ENCODE results near the gene AP5B1. TPM values are rescaled to one million over a fixed set of nuclear protein-coding genes. Genes with fewer than 3 reads are reported as not detected.

AP5B1 gene
- total RNA-seq, 1 donor from 2014 or later = 19.3 TPM

DNA sequence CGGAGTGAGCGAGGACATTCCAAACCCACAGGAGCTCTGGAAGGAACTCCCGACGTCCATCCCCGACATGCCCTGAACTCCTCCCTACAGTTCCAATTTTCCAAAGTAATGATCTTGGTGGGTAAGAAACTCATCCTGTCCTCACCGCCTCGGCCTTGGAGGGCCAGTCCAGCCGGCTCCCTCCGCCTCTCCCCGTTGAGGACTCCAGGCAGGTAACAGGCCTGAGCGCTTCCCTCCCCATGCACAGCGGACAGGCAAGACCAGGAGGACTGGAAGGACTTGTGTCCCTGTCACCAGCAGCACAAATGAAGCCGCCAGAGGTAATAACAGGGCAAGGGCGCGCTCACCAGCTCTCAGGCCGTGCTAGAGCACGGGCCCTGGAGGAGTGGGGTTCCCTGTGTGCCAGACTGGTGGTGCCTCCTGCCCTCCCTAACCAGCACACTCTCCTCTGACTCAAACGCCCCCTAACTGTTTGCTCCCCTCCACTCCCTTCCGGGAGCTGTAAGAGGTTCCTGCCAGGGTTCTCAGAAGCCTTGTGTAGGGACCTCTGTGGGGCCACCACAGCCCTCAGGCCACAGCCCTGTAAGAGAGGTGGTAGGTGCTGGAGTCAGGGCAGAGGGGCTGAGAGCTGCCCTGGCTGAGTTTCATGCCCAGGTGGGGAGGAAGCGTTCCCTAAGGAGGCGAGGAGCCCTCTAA lies 23.2 kb upstream of the AP5B1 start:
- H3K27me3 Mint-ChIP-seq = peaks cover 24% of the 10 kb centered on the region
- H3K4me3 Mint-ChIP-seq (ENCODE audit: low read depth) = no peak overlapping the region
- H3K27ac Mint-ChIP-seq = peak overlapping the region; percentile 23
- no peaks in the 10 kb centered on the region for H3K4me1 Mint-ChIP-seq (ENCODE audit: low read depth)
- H3K9me3 Mint-ChIP-seq (ENCODE audit: low read depth) = no peaks in the 10 kb centered on the region
- DNase-seq (ENCODE audit: low spot score, unreplicated experiment) = no peak
- no peaks in the 10 kb centered on the region for H3K36me3 Mint-ChIP-seq (ENCODE audit: insufficient read depth)
- TF ChIP-seq, protein P1, sequence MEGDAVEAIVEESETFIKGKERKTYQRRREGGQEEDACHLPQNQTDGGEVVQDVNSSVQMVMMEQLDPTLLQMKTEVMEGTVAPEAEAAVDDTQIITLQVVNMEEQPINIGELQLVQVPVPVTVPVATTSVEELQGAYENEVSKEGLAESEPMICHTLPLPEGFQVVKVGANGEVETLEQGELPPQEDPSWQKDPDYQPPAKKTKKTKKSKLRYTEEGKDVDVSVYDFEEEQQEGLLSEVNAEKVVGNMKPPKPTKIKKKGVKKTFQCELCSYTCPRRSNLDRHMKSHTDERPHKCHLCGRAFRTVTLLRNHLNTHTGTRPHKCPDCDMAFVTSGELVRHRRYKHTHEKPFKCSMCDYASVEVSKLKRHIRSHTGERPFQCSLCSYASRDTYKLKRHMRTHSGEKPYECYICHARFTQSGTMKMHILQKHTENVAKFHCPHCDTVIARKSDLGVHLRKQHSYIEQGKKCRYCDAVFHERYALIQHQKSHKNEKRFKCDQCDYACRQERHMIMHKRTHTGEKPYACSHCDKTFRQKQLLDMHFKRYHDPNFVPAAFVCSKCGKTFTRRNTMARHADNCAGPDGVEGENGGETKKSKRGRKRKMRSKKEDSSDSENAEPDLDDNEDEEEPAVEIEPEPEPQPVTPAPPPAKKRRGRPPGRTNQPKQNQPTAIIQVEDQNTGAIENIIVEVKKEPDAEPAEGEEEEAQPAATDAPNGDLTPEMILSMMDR (IDR thresholded peaks at IDR 0.05; ENCODE audit: unreplicated experiment) = no peak

DNA sequence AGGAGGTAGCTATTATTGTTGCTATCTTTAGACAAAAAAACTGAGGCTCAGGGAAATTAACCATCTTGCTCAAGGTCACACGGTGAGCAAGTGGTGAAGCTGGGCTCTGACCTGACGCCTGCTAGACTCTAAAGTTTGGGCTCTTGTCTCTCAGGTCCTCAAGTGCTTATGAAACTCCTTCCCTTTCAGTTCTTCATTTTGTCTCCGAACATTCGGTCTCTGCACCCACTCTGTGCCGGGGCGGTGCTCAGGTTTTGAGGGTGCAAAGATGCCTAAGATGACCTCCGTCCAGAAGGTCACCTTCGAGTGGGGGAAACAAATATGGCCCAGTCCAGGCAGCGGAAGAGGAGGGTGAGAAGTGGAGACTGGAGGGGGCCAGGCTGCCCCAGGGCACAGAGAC lies 22.1 kb upstream of the AP5B1 start:
- H3K4me3 Mint-ChIP-seq (ENCODE audit: low read depth) = no peak overlapping the region
- H3K27me3 Mint-ChIP-seq = peaks cover 20% of the 10 kb centered on the region
- H3K27ac Mint-ChIP-seq = no peak overlapping the region
- H3K36me3 Mint-ChIP-seq (ENCODE audit: insufficient read depth) = no peaks in the 10 kb centered on the region
- no peak for DNase-seq (ENCODE audit: low spot score, unreplicated experiment)
- TF ChIP-seq, protein P1 (IDR thresholded peaks at IDR 0.05; ENCODE audit: unreplicated experiment) = no peak
- H3K4me1 Mint-ChIP-seq (ENCODE audit: low read depth) = no peaks in the 10 kb centered on the region
- no peaks in the 10 kb centered on the region for H3K9me3 Mint-ChIP-seq (ENCODE audit: low read depth)

DNA sequence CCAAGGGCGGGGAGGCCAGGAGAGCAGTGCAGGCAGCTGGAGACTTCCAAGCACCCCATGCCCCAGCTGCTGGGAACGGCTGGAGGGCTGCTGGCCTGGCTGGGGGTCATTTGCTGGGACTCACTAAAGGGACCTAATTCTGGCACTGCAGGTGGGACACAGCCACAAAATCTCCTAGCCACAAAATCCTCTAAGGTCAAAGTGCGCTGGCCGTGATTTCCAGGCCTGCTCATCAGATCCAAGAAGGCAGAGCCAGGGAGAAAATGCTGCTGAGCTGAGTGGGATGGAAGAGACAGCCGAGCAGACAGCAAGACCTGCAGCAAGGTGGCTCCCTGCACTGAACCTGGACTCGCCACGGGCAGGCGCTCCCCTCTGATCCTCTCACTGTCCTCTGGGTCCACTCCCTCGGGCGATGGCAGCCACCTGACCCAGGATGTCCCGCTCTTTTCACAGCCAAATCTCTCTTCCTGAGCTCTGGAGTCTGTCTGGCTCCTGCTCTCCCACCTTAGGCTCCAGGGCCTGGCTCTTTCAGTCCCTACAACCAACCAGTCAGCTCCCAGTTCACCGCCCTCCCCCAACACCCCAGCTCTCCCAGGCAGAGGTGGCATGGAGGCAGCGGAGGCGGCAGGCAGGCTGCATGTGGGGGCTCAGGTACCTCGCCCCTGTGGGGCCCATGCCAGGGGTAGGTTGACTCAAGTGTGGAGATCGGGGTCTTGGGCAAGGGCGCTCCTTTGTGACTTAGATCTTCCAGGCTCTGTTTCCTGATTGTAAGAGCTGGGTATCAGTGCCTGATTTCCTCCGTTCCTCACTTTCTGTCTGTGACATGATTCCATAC lies 20.6 kb upstream of the AP5B1 start:
- Mint-ChIP-seq H3K27me3 (peaks cover 18% of the 10 kb centered on the region), H3K4me3 (ENCODE audit: low read depth) (no peak overlapping the region), H3K4me1 (ENCODE audit: low read depth) (peaks cover 10% of the 10 kb centered on the region), H3K9me3 (ENCODE audit: low read depth) (no peaks in the 10 kb centered on the region), H3K36me3 (ENCODE audit: insufficient read depth) (no peaks in the 10 kb centered on the region), H3K27ac (no peak overlapping the region)
- DNase-seq (ENCODE audit: low spot score, unreplicated experiment) = no peak
- TF ChIP-seq, protein P1 (IDR thresholded peaks at IDR 0.05; ENCODE audit: unreplicated experiment) = no peak

DNA sequence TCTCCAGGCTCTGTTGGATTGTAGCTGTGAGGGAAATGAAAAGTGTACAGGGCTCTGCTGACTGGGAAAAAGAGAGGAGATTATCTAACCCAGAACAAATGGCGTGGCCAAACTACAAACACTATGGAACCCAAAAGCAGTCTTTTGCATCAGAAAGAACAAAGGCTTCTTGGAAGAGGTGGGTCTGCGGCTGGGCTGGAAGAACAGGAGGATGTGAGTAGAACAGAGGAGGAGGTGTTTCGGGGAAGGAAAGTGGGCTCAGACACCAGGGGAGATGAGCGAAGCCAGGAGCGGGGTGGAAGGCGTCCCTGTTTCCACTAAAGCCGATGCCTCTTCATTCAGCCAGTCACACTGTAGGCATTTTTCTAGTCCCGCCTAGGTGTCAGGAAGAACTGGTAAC lies 18.1 kb upstream of the AP5B1 start:
- Mint-ChIP-seq H3K27me3 (peaks cover 16% of the 10 kb centered on the region), H3K4me1 (ENCODE audit: low read depth) (peaks cover 14% of the 10 kb centered on the region), H3K36me3 (ENCODE audit: insufficient read depth) (peaks cover 6% of the 10 kb centered on the region), H3K27ac (peak overlapping the region; percentile 73), H3K9me3 (ENCODE audit: low read depth) (no peaks in the 10 kb centered on the region), H3K4me3 (ENCODE audit: low read depth) (no peak overlapping the region)
- DNase-seq (ENCODE audit: low spot score, unreplicated experiment) = no peak
- TF ChIP-seq, protein P1 (IDR thresholded peaks at IDR 0.05; ENCODE audit: unreplicated experiment) = no peak

DNA sequence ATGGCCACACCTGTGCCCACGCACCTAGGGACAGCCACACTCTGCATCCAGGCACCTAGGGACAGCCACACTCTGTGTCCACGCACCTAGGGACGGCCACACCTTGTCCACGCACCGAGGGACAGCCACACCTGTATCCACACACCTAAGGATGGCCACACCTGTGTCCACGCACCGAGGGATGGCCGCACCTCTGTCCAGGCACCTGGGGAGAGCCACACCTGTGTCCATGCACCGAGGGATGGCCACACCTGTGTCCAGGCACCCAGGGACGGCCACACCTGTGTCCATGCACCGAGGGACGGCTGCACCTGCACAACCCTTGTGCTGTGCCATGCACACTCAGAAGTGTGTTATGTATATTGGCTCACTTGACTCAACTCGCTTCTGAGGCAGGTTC lies 16.9 kb upstream of the AP5B1 start:
- peaks cover 14% of the 10 kb centered on the region for H3K4me1 Mint-ChIP-seq (ENCODE audit: low read depth)
- TF ChIP-seq, protein P1 (IDR thresholded peaks at IDR 0.05; ENCODE audit: unreplicated experiment) = no peak

More for the DNA sequence above, 16.9 kb upstream of the AP5B1 start:
- peaks cover 5% of the 10 kb centered on the region for H3K27me3 Mint-ChIP-seq
- no peak for DNase-seq (ENCODE audit: low spot score, unreplicated experiment)
- no peaks in the 10 kb centered on the region for H3K9me3 Mint-ChIP-seq (ENCODE audit: low read depth)
- no peak overlapping the region for H3K27ac Mint-ChIP-seq
- peaks cover 7% of the 10 kb centered on the region for H3K36me3 Mint-ChIP-seq (ENCODE audit: insufficient read depth)
- no peak overlapping the region for H3K4me3 Mint-ChIP-seq (ENCODE audit: low read depth)
